Neural crest cell (in vitro differentiated cells): Measurements from ENCODE around the gene PIWIL4. TPM values are rescaled to one million over a fixed set of nuclear protein-coding genes. Genes with fewer than 3 reads are reported as not detected.

Source experiments
- DNase-seq: peaks from one replicate; pipeline ENCODE4 v3.0.0; 2021; ENCODE audit warnings: low read depth, mixed read lengths, low spot score
- H3K27ac Mint-ChIP-seq: one replicate; pipeline ENCODE4 v1.8.0; 2021; ENCODE audit warnings: mild to moderate bottlenecking, mixed read lengths; ENCODE audit not compliant: unreplicated experiment
- H3K27me3 Mint-ChIP-seq: 2 replicates; pipeline ENCODE4 v1.8.0; 2021; ENCODE audit warnings: low read depth, mild to moderate bottlenecking, mixed read lengths
- H3K36me3 Mint-ChIP-seq: 2 replicates; pipeline ENCODE4 v1.8.0; 2021; ENCODE audit warnings: low read depth, mild to moderate bottlenecking, mixed read lengths
- H3K4me1 Mint-ChIP-seq: 2 replicates; pipeline ENCODE4 v1.8.0; 2021; ENCODE audit warnings: mixed read lengths
- H3K4me3 Mint-ChIP-seq: one replicate; pipeline ENCODE4 v1.8.0; 2021; ENCODE audit warnings: mild to moderate bottlenecking, mixed read lengths
- H3K9me3 Mint-ChIP-seq: 2 replicates; pipeline ENCODE4 v1.8.0; 2021; ENCODE audit warnings: mixed read lengths
- total RNA-seq: library from RNA; stranded (reverse); gene quantifications from 2 replicates; pipeline ENCODE4 v1.2.1, GENCODE V29; 2021
- TF ChIP-seq, protein P1 (sequence below): fragments of 200-600 bp; sonication (generic); conservative IDR thresholded peaks from 2 replicates; pipeline ENCODE4 v1.5.0; 2021; ENCODE audit warnings: antibody characterized with exemption, mild to moderate bottlenecking

Gene PIWIL4
- total RNA-seq, 1 donor from 2014 or later: 0.72 TPM

DNA sequence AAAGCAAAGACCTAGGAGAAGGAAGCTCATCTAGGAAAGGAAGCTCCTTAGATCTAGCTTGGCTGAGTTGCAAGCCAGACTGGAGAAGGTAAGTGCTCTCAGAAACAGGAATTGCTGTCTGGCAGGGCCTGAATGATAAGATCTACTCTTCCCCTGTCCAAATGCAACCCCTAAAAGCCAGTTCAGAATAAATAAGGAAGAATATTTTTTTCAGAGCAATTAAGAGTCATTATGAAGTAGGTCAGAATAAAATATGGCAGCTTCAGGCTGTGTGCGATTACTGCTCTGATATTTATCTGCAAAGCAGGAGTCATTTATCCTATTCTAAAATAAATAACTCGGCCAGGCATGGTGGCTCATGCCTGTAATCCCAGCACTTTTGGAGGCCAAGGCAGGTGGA is 82.1 kb downstream of the PIWIL4 start:
- Mint-ChIP-seq H3K36me3 (no peaks in the 10 kb centered on the region), H3K27ac (no peak overlapping the region), H3K9me3 (no peaks in the 10 kb centered on the region), H3K27me3 (peaks cover 3% of the 10 kb centered on the region), H3K4me3 (no peak overlapping the region), H3K4me1 (no peaks in the 10 kb centered on the region)
- DNase-seq: no peak
- TF ChIP-seq, protein P1, sequence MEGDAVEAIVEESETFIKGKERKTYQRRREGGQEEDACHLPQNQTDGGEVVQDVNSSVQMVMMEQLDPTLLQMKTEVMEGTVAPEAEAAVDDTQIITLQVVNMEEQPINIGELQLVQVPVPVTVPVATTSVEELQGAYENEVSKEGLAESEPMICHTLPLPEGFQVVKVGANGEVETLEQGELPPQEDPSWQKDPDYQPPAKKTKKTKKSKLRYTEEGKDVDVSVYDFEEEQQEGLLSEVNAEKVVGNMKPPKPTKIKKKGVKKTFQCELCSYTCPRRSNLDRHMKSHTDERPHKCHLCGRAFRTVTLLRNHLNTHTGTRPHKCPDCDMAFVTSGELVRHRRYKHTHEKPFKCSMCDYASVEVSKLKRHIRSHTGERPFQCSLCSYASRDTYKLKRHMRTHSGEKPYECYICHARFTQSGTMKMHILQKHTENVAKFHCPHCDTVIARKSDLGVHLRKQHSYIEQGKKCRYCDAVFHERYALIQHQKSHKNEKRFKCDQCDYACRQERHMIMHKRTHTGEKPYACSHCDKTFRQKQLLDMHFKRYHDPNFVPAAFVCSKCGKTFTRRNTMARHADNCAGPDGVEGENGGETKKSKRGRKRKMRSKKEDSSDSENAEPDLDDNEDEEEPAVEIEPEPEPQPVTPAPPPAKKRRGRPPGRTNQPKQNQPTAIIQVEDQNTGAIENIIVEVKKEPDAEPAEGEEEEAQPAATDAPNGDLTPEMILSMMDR: no peak

DNA sequence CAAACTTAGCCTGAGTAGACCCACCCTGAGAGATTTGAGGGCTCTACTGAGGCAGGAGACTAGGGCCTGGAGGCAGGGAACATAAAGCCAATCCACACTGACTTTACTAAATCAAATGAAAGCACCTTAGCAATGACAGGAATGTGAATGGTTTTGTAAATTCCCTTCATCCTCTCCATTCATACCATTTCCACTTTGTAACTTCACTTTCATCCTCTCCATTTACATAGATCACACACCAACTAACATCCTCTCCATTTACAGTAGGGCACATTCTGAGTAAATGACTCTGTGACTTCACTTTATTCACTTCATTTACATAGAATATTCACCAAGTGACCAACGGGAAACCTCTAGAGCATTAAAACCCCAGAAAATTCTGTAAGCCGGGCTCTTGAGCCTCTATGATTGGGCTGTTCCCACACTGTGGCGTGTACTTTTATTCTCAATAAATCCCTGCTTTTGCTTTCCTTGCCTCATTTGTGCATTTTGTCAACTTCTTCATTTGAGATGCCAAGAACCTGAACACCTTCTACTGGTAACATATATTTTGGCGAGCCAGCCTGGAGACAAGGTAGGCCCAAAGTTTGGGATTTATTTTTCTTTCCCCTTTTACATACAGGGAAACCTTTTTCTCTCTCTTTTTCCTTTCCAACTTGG is 82.9 kb downstream of the PIWIL4 start:
- no peaks in the 10 kb centered on the region for H3K27me3 Mint-ChIP-seq
- no peaks in the 10 kb centered on the region for H3K36me3 Mint-ChIP-seq
- H3K4me3 Mint-ChIP-seq: no peak overlapping the region
- DNase-seq: no peak
- no peak overlapping the region for H3K27ac Mint-ChIP-seq
- H3K4me1 Mint-ChIP-seq: no peaks in the 10 kb centered on the region
- no peaks in the 10 kb centered on the region for H3K9me3 Mint-ChIP-seq
- TF ChIP-seq, protein P1: no peak

DNA sequence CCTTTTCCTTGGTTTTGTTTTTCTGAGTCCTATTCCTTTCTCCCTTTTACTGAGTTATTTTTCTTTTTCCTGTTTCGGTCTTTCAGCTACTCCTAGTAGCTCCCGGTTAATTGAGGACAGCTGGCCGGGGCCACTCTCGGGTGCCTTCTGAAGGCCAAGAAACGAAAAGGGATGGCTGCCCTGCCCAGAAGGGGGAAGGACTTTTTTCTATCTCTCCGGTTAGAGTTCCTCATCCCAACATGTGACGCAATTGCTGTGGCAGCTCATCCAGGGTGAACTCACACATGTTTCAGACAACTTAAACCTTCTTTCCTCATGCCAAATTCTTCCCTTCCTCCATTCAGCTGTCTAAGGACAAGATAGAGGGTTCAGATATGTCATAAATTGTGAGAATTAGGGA is 83.6 kb downstream of the PIWIL4 start:
- H3K4me3 Mint-ChIP-seq: no peak overlapping the region
- H3K36me3 Mint-ChIP-seq: no peaks in the 10 kb centered on the region
- H3K4me1 Mint-ChIP-seq: no peaks in the 10 kb centered on the region

DNA sequence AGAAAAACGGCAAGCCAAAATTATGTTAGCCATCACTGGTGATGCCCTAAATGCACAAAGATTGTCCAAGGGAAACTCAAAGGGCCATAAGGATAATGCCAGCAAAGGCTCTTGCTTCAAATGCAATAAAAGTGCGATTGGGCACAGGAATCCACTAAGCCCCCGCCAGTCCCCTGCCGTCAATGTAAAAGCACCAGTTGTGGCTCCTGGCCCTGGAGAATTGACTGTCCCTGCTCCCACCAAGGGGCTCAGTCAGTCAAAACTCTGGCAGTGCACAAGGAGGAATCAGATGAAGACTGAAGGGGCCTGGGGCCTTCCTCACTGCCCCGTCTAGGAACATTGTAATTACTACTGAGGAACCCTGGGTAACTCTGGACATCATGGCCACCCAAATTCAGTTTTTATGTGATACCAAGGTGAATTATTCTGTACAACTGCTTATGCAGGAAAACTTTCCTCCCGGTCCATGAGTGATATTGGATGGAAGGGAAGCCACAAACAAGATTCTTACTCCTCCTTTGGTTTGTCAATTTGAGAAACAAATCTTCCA is 85.6 kb downstream of the PIWIL4 start:
- Mint-ChIP-seq H3K27me3 (no peaks in the 10 kb centered on the region), H3K4me3 (no peak overlapping the region), H3K27ac (no peak overlapping the region), H3K9me3 (peaks cover 3% of the 10 kb centered on the region), H3K4me1 (no peaks in the 10 kb centered on the region), H3K36me3 (no peaks in the 10 kb centered on the region)
- TF ChIP-seq, protein P1: no peak
- no peak for DNase-seq

More for the DNA sequence above, 83.6 kb downstream of the PIWIL4 start:
- H3K9me3 Mint-ChIP-seq: no peaks in the 10 kb centered on the region
- H3K27ac Mint-ChIP-seq: no peak overlapping the region
- DNase-seq: no peak
- no peaks in the 10 kb centered on the region for H3K27me3 Mint-ChIP-seq
- TF ChIP-seq, protein P1: no peak

DNA sequence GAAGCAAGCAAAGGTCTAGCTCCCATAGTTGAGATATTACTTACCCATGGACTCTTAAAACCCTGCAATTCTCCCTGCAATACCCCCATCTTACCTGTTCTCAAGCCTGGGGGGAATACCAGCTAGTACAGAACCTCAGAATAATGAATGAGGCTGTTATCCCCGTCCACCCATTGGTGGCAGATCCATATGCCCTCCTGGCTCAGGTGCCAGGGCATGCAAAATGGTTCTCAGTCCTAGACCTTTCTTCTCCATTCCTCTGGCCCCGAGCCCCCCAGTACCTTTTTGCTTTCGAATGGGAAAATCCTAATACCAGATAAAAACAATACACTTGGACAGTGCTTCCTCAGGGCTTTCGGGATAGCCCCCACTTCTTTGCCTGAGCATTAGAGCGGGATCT is 86.4 kb downstream of the PIWIL4 start:
- H3K27me3 Mint-ChIP-seq: no peaks in the 10 kb centered on the region
- DNase-seq: no peak

More for the DNA sequence above, 86.4 kb downstream of the PIWIL4 start:
- Mint-ChIP-seq H3K4me1 (no peaks in the 10 kb centered on the region), H3K36me3 (no peaks in the 10 kb centered on the region), H3K27ac (no peak overlapping the region), H3K9me3 (peaks cover 3% of the 10 kb centered on the region), H3K4me3 (no peak overlapping the region)
- TF ChIP-seq, protein P1: no peak
